Panc1 (cell line): ENCODE measurements around the gene ONECUT3. TPM values are rescaled to one million over a fixed set of nuclear protein-coding genes. Genes with fewer than 3 reads are reported as not detected.

Experiments used
- ATAC-seq: fragments of 200-7000 bp; cut with Tn5 transposase; 2 replicates; pipeline ENCODE4 v1.9.1; 2020; ENCODE audit warnings: mild to moderate bottlenecking, moderate library complexity
- BruUV-seq: library from RNA; stranded (reverse); fragments of 400-500 nt; replicated peaks from 2 replicates; lab custom pipeline; 2021; lab: Mats Ljungman, UMichigan
- CTCF ChIA-PET: fragments of 300-600 bp; sonication (Branson Sonifier 250); formaldehyde crosslinking; loops from one replicate; lab custom pipeline; 2022; ENCODE audit warnings: antibody characterized with exemption; lab: Charles Lee
- POLR2A ChIA-PET: fragments of 300-600 bp; sonication (Branson Sonifier 250); formaldehyde crosslinking; loops from one replicate; lab custom pipeline; 2022; ENCODE audit warnings: antibody characterized with exemption; lab: Charles Lee
- DNase-seq: peaks from one replicate; pipeline ENCODE4 v3.0.0-alpha.2; 2010; ENCODE audit warnings: low read depth, low spot score
- H3K27ac ChIP-seq: 2 replicates; pipeline ENCODE4 v1.5.1; 2011; ENCODE audit warnings: mild to moderate bottlenecking, low read length, inconsistent platforms
- H3K27me3 ChIP-seq: fragments of 200-500 bp; sonication (Bioruptor generic); 2 replicates; pipeline ENCODE4 v1.6.0; 2014; ENCODE audit warnings: low read length, inconsistent platforms; ENCODE audit not compliant: control insufficient read depth, insufficient read depth
- H3K36me3 ChIP-seq: fragments of 200-500 bp; sonication (Bioruptor generic); 2 replicates; pipeline ENCODE4 v1.5.1; 2014; ENCODE audit warnings: inconsistent platforms, mild to moderate bottlenecking, low read length, moderate library complexity; ENCODE audit not compliant: control insufficient read depth, insufficient read depth
- H3K4me1 ChIP-seq: 2 replicates; pipeline ENCODE4 v1.5.1; 2011; ENCODE audit warnings: inconsistent platforms, mild to moderate bottlenecking, low read length, moderate library complexity; ENCODE audit not compliant: control insufficient read depth, insufficient read depth
- H3K4me3 ChIP-seq, 2 experiments: 2 replicates each; pipeline ENCODE4 v1.5.1; 2011 to 2012; ENCODE audit warnings: low read depth in 2 of 2, low read length in 2 of 2, mild to moderate bottlenecking in 2 of 2, inconsistent platforms in 1 of 2, moderate library complexity in 1 of 2
- H3K9me3 ChIP-seq: fragments of 200-500 bp; sonication (Bioruptor generic); 2 replicates; pipeline ENCODE4 v1.5.1; 2014; ENCODE audit warnings: low read depth, mild to moderate bottlenecking, inconsistent platforms, low read length, moderate library complexity; ENCODE audit not compliant: control insufficient read depth, insufficient read depth
- CTCF ChIP-seq: fragments of 450-650 bp; IDR thresholded peaks from 2 replicates; pipeline ENCODE4 v1.5.1; 2017; ENCODE audit warnings: mild to moderate bottlenecking
- POLR2AphosphoS5 ChIP-seq: IDR thresholded peaks from 2 replicates; pipeline ENCODE4 v1.6.1; 2012; ENCODE audit warnings: mild to moderate bottlenecking, low read depth, low read length, moderate library complexity
- REST ChIP-seq, 2 experiments: IDR thresholded peaks; 2 replicates each; pipeline ENCODE4 v1.6.1; 2011 to 2012; ENCODE audit warnings: low read depth in 2 of 2, control low read depth in 1 of 2, low read length in 1 of 2, mild to moderate bottlenecking in 1 of 2, moderate library complexity in 1 of 2; ENCODE audit not compliant: insufficient read depth in 1 of 2
- SIN3A ChIP-seq: IDR thresholded peaks from 2 replicates; pipeline ENCODE4 v1.6.1; 2012; ENCODE audit warnings: low read depth, mild to moderate bottlenecking, low read length, moderate library complexity, borderline replicate concordance; ENCODE audit not compliant: insufficient read depth
- TCF7L2 ChIP-seq: IDR thresholded peaks from 2 replicates; pipeline ENCODE4 v1.6.1; 2011; ENCODE audit warnings: mild to moderate bottlenecking, low read depth, low read length, inconsistent platforms
- in situ Hi-C: cut with HindIII; loops from 2 replicates; pipeline ENCODE4 v1.10.0; 2016; ENCODE audit warnings: low sequenced_read_pairs, low pct_unique_long_range_greater_than_20kb
- intact Hi-C: fragments of 100-400 bp; cut with micrococcal nuclease; formaldehyde crosslinking; loops from one replicate; pipeline ENCODE4 v1.10.0; 2022; ENCODE audit not compliant: unreplicated experiment
- total RNA-seq: library from RNA; stranded (reverse); gene quantifications from one replicate; pipeline ENCODE4 v1.2.1, GENCODE V29; 2021; ENCODE audit not compliant: unreplicated experiment

The ONECUT3 gene
- total RNA-seq, 1 experiment from 2014 or later, result 16.5 TPM

GRCh38 chr19:1799695-1800342, 46.5 kb downstream of the ONECUT3 start:
- ChIA-PET CTCF (no interaction called here), POLR2A (no interaction called here)
- in situ Hi-C loops, result no loop called here
- Histone ChIP-seq H3K4me3 (no peak overlapping the region), H3K9me3 (no peaks in the 10 kb centered on the region), H3K27me3 (no peaks in the 10 kb centered on the region), H3K4me1 (no peaks in the 10 kb centered on the region; the same call in none of the 2 replicates), H3K27ac (no peak overlapping the region), H3K36me3 (no peaks in the 10 kb centered on the region)
- no peak for DNase-seq
- BruUV-seq, result no TSS peak
- TF ChIP-seq REST (IDR thresholded peaks at IDR 0.05; ENCODE audit: insufficient read depth in 1 of 2, low read depth in 2 of 2, low read length in 1 of 2) (no peak), POLR2AphosphoS5 (no peak), SIN3A (no peak), CTCF (no peak), TCF7L2 (no peak)
- intact Hi-C loops, result no loop called here
- no peak for ATAC-seq

- CTCF ChIA-PET, result no interaction called here
Measured at GRCh38 chr19:1804858-1805257, 51.6 kb downstream of the ONECUT3 start.

More at GRCh38 chr19:1804858-1805257, 51.6 kb downstream of the ONECUT3 start:
- H3K27ac ChIP-seq, result no peak overlapping the region
- no peaks in the 10 kb centered on the region for H3K4me1 ChIP-seq
- no peak for TF ChIP-seq CTCF
- no peak for TF ChIP-seq SIN3A
- no peak for TF ChIP-seq TCF7L2
- no peaks in the 10 kb centered on the region for H3K27me3 ChIP-seq
- intact Hi-C loops, result no loop called here
- H3K9me3 ChIP-seq, result no peaks in the 10 kb centered on the region
- no peaks in the 10 kb centered on the region for H3K36me3 ChIP-seq
- POLR2A ChIA-PET, result no interaction called here
- no peak for ATAC-seq
- in situ Hi-C loops, result no loop called here
- H3K4me3 ChIP-seq, result no peak overlapping the region
- no peak for DNase-seq
- no TSS peak for BruUV-seq
